ENCODE results near the gene PPP2R2C.

Gene PPP2R2C

DNA sequence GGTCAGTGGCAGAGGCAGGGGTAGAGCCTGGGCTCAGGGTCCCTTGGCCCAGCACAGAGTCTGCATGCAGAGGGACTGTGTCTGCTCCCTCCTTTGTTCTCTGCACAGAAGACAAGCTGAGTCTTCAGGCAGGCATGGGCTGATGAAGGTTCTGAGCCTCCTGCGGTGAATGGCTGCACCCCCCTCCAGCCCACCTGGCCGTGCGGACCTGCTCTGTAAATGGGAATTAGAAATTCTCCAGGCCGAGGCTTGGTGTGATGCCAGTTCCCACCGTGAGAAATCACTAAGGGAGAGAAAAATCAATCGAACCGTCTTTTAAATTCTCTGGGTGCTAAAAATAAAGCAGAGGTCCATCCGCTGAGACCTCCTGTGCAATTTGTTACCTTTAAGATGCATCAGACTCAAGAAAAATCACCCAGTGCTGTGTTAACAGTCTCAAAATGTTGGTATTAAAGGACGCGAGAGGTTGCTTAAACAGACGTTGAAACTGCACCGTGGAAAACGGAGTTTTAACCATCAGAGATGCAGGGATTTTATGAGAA lies 106.8 kb downstream of the PPP2R2C start:
- ChIA-PET POLR2A (no interaction called here), CTCF (no interaction called here)
- Histone ChIP-seq H3K4me1 (ENCODE audit: control insufficient read depth, insufficient read depth, low read length) (no peaks in the 10 kb centered on the region), H3K4me3 (ENCODE audit: low read depth, low read length) (no peak overlapping the region), H3K27ac (ENCODE audit: extremely low read depth, low read depth, low read length) (no peak overlapping the region), H3K9me3 (ENCODE audit: control insufficient read depth, insufficient read depth, low read depth, low read length) (no peaks in the 10 kb centered on the region), H3K36me3 (ENCODE audit: control insufficient read depth in 2 of 2, insufficient read depth in 1 of 2, low read length in 2 of 2) (peaks cover 0 to 17% of the 10 kb centered on the region in 2 experiments; a peak in 1 of 3 replicates)
- TF ChIP-seq ZFP69B (tag by site-specific recombination; IDR thresholded peaks at IDR 0.05) (no peak), ZNF510 (tag by site-specific recombination; IDR thresholded peaks at IDR 0.05; ENCODE audit: insufficient replicate concordance) (no peak), ZNF530 (tag by site-specific recombination; IDR thresholded peaks at IDR 0.05; ENCODE audit: low read depth) (no peak), ZBTB7A (tag by site-specific recombination; IDR thresholded peaks at IDR 0.05; ENCODE audit: low read depth) (no peak), ZNF221 (tag by site-specific recombination; IDR thresholded peaks at IDR 0.05; ENCODE audit: borderline replicate concordance) (no peak), ZNF239 (tag by site-specific recombination; IDR thresholded peaks at IDR 0.05) (no peak), ZNF302 (tag by site-specific recombination; IDR thresholded peaks at IDR 0.05; ENCODE audit: low read depth) (no peak)
- TF ChIP-seq, protein P1, sequence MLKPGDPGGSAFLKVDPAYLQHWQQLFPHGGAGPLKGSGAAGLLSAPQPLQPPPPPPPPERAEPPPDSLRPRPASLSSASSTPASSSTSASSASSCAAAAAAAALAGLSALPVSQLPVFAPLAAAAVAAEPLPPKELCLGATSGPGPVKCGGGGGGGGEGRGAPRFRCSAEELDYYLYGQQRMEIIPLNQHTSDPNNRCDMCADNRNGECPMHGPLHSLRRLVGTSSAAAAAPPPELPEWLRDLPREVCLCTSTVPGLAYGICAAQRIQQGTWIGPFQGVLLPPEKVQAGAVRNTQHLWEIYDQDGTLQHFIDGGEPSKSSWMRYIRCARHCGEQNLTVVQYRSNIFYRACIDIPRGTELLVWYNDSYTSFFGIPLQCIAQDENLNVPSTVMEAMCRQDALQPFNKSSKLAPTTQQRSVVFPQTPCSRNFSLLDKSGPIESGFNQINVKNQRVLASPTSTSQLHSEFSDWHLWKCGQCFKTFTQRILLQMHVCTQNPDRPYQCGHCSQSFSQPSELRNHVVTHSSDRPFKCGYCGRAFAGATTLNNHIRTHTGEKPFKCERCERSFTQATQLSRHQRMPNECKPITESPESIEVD (tag by site-specific recombination; IDR thresholded peaks at IDR 0.05), result no peak

DNA sequence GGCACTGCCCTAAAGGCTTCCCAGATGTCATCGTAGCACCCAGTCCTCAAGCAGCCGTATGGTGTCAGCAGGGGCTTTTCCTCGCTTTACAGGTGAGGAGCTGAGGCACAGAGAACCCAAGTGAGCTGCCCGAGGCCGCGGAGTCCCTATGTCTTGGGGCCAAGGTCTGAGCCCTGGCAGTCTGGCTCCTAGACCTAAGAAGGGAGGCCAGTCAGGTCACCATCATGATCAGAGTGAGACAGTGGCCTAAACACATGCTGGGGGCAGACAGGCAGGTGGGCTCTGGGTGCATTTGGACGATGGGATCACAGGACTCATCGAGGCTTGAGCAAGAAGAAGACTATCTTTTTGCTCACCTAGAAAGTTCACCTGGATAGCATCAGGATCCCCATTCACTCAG lies 107.8 kb downstream of the PPP2R2C start:
- Histone ChIP-seq H3K9me3 (ENCODE audit: control insufficient read depth, insufficient read depth, low read depth, low read length) (no peaks in the 10 kb centered on the region), H3K27ac (ENCODE audit: extremely low read depth, low read depth, low read length) (no peak overlapping the region), H3K4me1 (ENCODE audit: control insufficient read depth, insufficient read depth, low read length) (no peaks in the 10 kb centered on the region), H3K36me3 (ENCODE audit: control insufficient read depth in 2 of 2, insufficient read depth in 1 of 2, low read length in 2 of 2) (peaks cover 0 to 8% of the 10 kb centered on the region in 2 experiments; a peak in 1 of 3 replicates), H3K4me3 (ENCODE audit: low read depth, low read length) (no peak overlapping the region)
- POLR2A ChIA-PET, result no interaction called here
- CTCF ChIA-PET, result no interaction called here
- TF ChIP-seq ZNF510 (tag by site-specific recombination; IDR thresholded peaks at IDR 0.05; ENCODE audit: insufficient replicate concordance) (no peak), ZNF560 (tag by site-specific recombination; IDR thresholded peaks at IDR 0.05; ENCODE audit: borderline replicate concordance) (no peak), HOXC10 (CRISPR knock-in tag; IDR thresholded peaks at IDR 0.05) (no peak), ZNF146 (tag by site-specific recombination; IDR thresholded peaks at IDR 0.05) (no peak), ZNF248 (tag by site-specific recombination; IDR thresholded peaks at IDR 0.05) (no peak), ZNF169 (tag by site-specific recombination; IDR thresholded peaks at IDR 0.05) (no peak), ZNF558 (tag by site-specific recombination; IDR thresholded peaks at IDR 0.05) (no peak), ZXDB (tag by site-specific recombination; IDR thresholded peaks at IDR 0.05) (no peak), ZNF341 (tag by site-specific recombination; IDR thresholded peaks at IDR 0.05; ENCODE audit: low read depth) (no peak), KLF16 (tag by site-specific recombination; IDR thresholded peaks at IDR 0.05) (no peak), ZNF416 (tag by site-specific recombination; IDR thresholded peaks at IDR 0.05) (no peak)
- TF ChIP-seq, protein P2, sequence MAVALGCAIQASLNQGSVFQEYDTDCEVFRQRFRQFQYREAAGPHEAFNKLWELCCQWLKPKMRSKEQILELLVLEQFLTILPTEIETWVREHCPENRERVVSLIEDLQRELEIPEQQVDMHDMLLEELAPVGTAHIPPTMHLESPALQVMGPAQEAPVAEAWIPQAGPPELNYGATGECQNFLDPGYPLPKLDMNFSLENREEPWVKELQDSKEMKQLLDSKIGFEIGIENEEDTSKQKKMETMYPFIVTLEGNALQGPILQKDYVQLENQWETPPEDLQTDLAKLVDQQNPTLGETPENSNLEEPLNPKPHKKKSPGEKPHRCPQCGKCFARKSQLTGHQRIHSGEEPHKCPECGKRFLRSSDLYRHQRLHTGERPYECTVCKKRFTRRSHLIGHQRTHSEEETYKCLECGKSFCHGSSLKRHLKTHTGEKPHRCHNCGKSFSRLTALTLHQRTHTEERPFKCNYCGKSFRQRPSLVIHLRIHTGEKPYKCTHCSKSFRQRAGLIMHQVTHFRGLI (tag by site-specific recombination; IDR thresholded peaks at IDR 0.05), result no peak
- TF ChIP-seq, protein P3, sequence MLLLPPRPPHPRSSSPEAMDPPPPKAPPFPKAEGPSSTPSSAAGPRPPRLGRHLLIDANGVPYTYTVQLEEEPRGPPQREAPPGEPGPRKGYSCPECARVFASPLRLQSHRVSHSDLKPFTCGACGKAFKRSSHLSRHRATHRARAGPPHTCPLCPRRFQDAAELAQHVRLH (tag by site-specific recombination; IDR thresholded peaks at IDR 0.05), result no peak
- TF ChIP-seq, protein P4, sequence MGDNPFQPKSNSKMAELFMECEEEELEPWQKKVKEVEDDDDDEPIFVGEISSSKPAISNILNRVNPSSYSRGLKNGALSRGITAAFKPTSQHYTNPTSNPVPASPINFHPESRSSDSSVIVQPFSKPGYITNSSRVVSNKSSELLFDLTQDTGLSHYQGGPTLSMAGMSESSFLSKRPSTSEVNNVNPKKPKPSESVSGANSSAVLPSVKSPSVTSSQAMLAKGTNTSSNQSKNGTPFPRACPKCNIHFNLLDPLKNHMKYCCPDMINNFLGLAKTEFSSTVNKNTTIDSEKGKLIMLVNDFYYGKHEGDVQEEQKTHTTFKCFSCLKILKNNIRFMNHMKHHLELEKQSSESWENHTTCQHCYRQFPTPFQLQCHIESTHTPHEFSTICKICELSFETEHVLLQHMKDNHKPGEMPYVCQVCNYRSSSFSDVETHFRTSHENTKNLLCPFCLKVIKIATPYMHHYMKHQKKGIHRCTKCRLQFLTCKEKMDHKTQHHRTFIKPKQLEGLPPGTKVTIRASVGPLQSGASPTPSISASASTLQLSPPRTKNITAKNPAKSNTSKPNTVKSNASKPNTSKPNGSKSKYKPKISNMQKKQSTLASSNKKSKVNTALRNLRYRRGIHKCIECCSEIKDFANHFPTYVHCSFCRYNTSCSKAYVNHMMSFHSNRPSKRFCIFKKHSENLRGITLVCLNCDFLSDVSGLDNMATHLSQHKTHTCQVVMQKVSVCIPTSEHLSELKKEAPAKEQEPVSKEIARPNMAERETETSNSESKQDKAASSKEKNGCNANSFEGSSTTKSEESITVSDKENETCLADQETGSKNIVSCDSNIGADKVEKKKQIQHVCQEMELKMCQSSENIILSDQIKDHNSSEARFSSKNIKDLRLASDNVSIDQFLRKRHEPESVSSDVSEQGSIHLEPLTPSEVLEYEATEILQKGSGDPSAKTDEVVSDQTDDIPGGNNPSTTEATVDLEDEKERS (tag by site-specific recombination; IDR thresholded peaks at IDR 0.05), result no peak
- TF ChIP-seq, protein P5, sequence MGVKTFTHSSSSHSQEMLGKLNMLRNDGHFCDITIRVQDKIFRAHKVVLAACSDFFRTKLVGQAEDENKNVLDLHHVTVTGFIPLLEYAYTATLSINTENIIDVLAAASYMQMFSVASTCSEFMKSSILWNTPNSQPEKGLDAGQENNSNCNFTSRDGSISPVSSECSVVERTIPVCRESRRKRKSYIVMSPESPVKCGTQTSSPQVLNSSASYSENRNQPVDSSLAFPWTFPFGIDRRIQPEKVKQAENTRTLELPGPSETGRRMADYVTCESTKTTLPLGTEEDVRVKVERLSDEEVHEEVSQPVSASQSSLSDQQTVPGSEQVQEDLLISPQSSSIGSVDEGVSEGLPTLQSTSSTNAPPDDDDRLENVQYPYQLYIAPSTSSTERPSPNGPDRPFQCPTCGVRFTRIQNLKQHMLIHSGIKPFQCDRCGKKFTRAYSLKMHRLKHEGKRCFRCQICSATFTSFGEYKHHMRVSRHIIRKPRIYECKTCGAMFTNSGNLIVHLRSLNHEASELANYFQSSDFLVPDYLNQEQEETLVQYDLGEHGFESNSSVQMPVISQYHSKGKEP (tag by site-specific recombination; IDR thresholded peaks at IDR 0.05), result no peak
- TF ChIP-seq, protein P6, sequence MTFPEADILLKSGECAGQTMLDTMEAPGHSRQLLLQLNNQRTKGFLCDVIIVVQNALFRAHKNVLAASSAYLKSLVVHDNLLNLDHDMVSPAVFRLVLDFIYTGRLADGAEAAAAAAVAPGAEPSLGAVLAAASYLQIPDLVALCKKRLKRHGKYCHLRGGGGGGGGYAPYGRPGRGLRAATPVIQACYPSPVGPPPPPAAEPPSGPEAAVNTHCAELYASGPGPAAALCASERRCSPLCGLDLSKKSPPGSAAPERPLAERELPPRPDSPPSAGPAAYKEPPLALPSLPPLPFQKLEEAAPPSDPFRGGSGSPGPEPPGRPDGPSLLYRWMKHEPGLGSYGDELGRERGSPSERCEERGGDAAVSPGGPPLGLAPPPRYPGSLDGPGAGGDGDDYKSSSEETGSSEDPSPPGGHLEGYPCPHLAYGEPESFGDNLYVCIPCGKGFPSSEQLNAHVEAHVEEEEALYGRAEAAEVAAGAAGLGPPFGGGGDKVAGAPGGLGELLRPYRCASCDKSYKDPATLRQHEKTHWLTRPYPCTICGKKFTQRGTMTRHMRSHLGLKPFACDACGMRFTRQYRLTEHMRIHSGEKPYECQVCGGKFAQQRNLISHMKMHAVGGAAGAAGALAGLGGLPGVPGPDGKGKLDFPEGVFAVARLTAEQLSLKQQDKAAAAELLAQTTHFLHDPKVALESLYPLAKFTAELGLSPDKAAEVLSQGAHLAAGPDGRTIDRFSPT (tag by site-specific recombination; IDR thresholded peaks at IDR 0.05), result no peak
- TF ChIP-seq, protein P7, sequence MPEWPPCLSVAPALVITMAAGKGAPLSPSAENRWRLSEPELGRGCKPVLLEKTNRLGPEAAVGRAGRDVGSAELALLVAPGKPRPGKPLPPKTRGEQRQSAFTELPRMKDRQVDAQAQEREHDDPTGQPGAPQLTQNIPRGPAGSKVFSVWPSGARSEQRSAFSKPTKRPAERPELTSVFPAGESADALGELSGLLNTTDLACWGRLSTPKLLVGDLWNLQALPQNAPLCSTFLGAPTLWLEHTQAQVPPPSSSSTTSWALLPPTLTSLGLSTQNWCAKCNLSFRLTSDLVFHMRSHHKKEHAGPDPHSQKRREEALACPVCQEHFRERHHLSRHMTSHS (tag by site-specific recombination; IDR thresholded peaks at IDR 0.05), result no peak
